GM18909 (cell line): ENCODE data around the gene ZNF497.
A peak's percentile ranks its signal among the peaks of the same experiment; 100 is the strongest.

Experiments
- ATAC-seq: cut with Tn5 transposase; IDR thresholded peaks from one replicate; pipeline ENCODE4 v1.9.1; 2021; ENCODE audit warnings: mild to moderate bottlenecking; ENCODE audit not compliant: unreplicated experiment, poor library complexity

ZNF497 gene

GRCh38 chr19:58350871-58351557 lies 11.5 kb downstream of the ZNF497 start:
- ATAC-seq: no peak

GRCh38 chr19:58350001-58350861 lies 12.3 kb downstream of the ZNF497 start:
- ATAC-seq: no peak

GRCh38 chr19:58349590-58349989 lies 13.0 kb downstream of the ZNF497 start:
- ATAC-seq: no peak

GRCh38 chr19:58348080-58348479 lies 14.5 kb downstream of the ZNF497 start:
- ATAC-seq: peak; percentile 6

- ATAC-seq: peak; percentile 82
These were observed 15.3 kb downstream of the ZNF497 start for GRCh38 chr19:58346961-58347929.

GRCh38 chr19:58345558-58345957 lies 17.0 kb downstream of the ZNF497 start:
- no peak for ATAC-seq

- no peak for ATAC-seq
These were observed 23.6 kb downstream of the ZNF497 start for GRCh38 chr19:58338825-58339558.

- no peak for ATAC-seq
These were observed 24.2 kb downstream of the ZNF497 start for GRCh38 chr19:58338336-58338735.

GRCh38 chr19:58336820-58337219 lies 25.7 kb downstream of the ZNF497 start:
- ATAC-seq: no peak

GRCh38 chr19:58336216-58336615 lies 26.3 kb downstream of the ZNF497 start:
- no peak for ATAC-seq

- no peak for ATAC-seq
These were observed 26.9 kb downstream of the ZNF497 start for GRCh38 chr19:58335630-58336029.

- ATAC-seq: no peak
These were observed 27.8 kb downstream of the ZNF497 start for GRCh38 chr19:58334691-58335249.

GRCh38 chr19:58332697-58333096 lies 29.9 kb downstream of the ZNF497 start:
- ATAC-seq: no peak

GRCh38 chr19:58330458-58330857 lies 32.1 kb downstream of the ZNF497 start:
- no peak for ATAC-seq

GRCh38 chr19:58328999-58329398 lies 33.6 kb downstream of the ZNF497 start:
- no peak for ATAC-seq

- peak; percentile 87 for ATAC-seq
These were observed 35.4 kb downstream of the ZNF497 start, which contains the start of gene ZSCAN22 for GRCh38 chr19:58326914-58327726. Gene ZSCAN22, plus strand, starts transcription at chr19:58326994. Its CDS starts 7,809 bp downstream, at chr19:58334803.

GRCh38 chr19:58326501-58326913 lies 36.0 kb downstream of the ZNF497 start:
- no peak for ATAC-seq

GRCh38 chr19:58325311-58326022 lies 37.1 kb downstream of the ZNF497 start:
- ATAC-seq: no peak
